Loucy (cell line): ENCODE data around the gene FAF1.
"Not testable (repeated sequence)": the region's sequence is repeated elsewhere in the genome, so short reads cannot be mapped to it uniquely, and the experiment has no call there.

Source experiments
- H2AFZ ChIP-seq: fragments of 200-600 bp; sonication (generic); 2 replicates; pipeline ENCODE4 v1.6.0; 2016; ENCODE audit warnings: antibody characterized with exemption, mild to moderate bottlenecking, low read length, moderate library complexity
- H3F3A ChIP-seq: fragments of 200-600 bp; 2 replicates; pipeline ENCODE4 v1.6.0; 2016; ENCODE audit warnings: antibody characterized with exemption, low read depth, mild to moderate bottlenecking
- H3K27me3 ChIP-seq: fragments of 200-600 bp; sonication (generic); 2 replicates; pipeline ENCODE4 v1.6.1; 2014; ENCODE audit warnings: low read length, mild to moderate bottlenecking; ENCODE audit not compliant: insufficient read depth, poor library complexity, severe bottlenecking
- H3K36me3 ChIP-seq: fragments of 200-600 bp; sonication (generic); 2 replicates; pipeline ENCODE4 v1.6.1; 2016; ENCODE audit warnings: low read length; ENCODE audit not compliant: insufficient read depth
- H3K4me1 ChIP-seq: fragments of 200-600 bp; sonication (generic); 2 replicates; pipeline ENCODE4 v1.5.1; 2014; ENCODE audit warnings: low read length, mild to moderate bottlenecking; ENCODE audit not compliant: insufficient read depth, poor library complexity, severe bottlenecking
- H3K4me2 ChIP-seq: fragments of 200-600 bp; sonication (generic); 2 replicates; pipeline ENCODE4 v1.6.0; 2014; ENCODE audit warnings: antibody characterized with exemption, low read length, low read depth, mild to moderate bottlenecking; ENCODE audit not compliant: poor library complexity, severe bottlenecking
- H3K4me3 ChIP-seq: fragments of 200-600 bp; sonication (generic); 2 replicates; pipeline ENCODE4 v1.5.1; 2014; ENCODE audit warnings: low read length, mild to moderate bottlenecking, mixed read lengths; ENCODE audit not compliant: poor library complexity, severe bottlenecking
- H3K79me2 ChIP-seq: fragments of 200-600 bp; sonication (generic); 2 replicates; pipeline ENCODE4 v1.6.1; 2014; ENCODE audit warnings: low read length; ENCODE audit not compliant: insufficient read depth
- H3K9ac ChIP-seq: fragments of 200-600 bp; sonication (generic); 2 replicates; pipeline ENCODE4 v1.6.0; 2014; ENCODE audit warnings: mild to moderate bottlenecking, low read depth, low read length, moderate library complexity; ENCODE audit not compliant: poor library complexity, severe bottlenecking
- H3K9me2 ChIP-seq: fragments of 200-600 bp; sonication (generic); replicated peaks from 2 replicates; pipeline ENCODE4 v1.6.1; 2016; ENCODE audit warnings: low read depth, low read length, mixed read lengths
- H3K9me3 ChIP-seq: fragments of 200-600 bp; sonication (generic); 2 replicates; pipeline ENCODE4 v1.6.1; 2014; ENCODE audit warnings: mild to moderate bottlenecking, antibody characterized with exemption, low read length, low read depth; ENCODE audit not compliant: insufficient read depth
- H4K20me1 ChIP-seq: fragments of 200-600 bp; sonication (generic); 2 replicates; pipeline ENCODE4 v1.6.0; 2014; ENCODE audit warnings: antibody characterized with exemption, low read length, mild to moderate bottlenecking; ENCODE audit not compliant: insufficient read depth, poor library complexity, severe bottlenecking
- CTCF ChIP-seq: fragments of 200-600 bp; sonication (generic); conservative IDR thresholded peaks from 2 replicates; pipeline ENCODE4 v1.5.1; 2014; ENCODE audit warnings: mild to moderate bottlenecking, antibody characterized with exemption, low read length
- EZH2phosphoT487 ChIP-seq: fragments of 200-600 bp; IDR thresholded peaks from 2 replicates; pipeline ENCODE4 v1.6.1; 2018; ENCODE audit warnings: antibody characterized with exemption, mild to moderate bottlenecking, moderate library complexity, borderline replicate concordance

FAF1 gene

GRCh38 chr1:50720457-50721053 is 239.5 kb downstream of the FAF1 start:
- peaks cover 14% of the 10 kb centered on the region; the same call in 1 of the 2 replicates for H3K36me3 ChIP-seq
- no peaks in the 10 kb centered on the region for H4K20me1 ChIP-seq
- no peak overlapping the region for H2AFZ ChIP-seq
- H3K9me3 ChIP-seq: no peaks in the 10 kb centered on the region; the same call in 1 of the 2 replicates
- H3K9me2 ChIP-seq: no peaks in the 10 kb centered on the region
- H3K4me3 ChIP-seq: no peak overlapping the region
- peaks cover 11% of the 10 kb centered on the region for H3K4me1 ChIP-seq
- TF ChIP-seq EZH2phosphoT487 (no peak), CTCF (no peak)
- no peaks in the 10 kb centered on the region for H3K79me2 ChIP-seq
- H3K9ac ChIP-seq: no peak overlapping the region
- H3K27me3 ChIP-seq: no peaks in the 10 kb centered on the region
- no peak overlapping the region for H3K4me2 ChIP-seq
- no peaks in the 10 kb centered on the region for H3F3A ChIP-seq

- no peaks in the 10 kb centered on the region for H3F3A ChIP-seq
- peaks cover 1% of the 10 kb centered on the region for H3K4me1 ChIP-seq
- no peak overlapping the region for H3K9ac ChIP-seq
- H2AFZ ChIP-seq: no peak overlapping the region
- H3K27me3 ChIP-seq: no peaks in the 10 kb centered on the region
- H3K4me2 ChIP-seq: no peak overlapping the region
- H3K9me3 ChIP-seq: no peaks in the 10 kb centered on the region; the same call in 1 of the 2 replicates
- peaks cover 14% of the 10 kb centered on the region; the same call in 1 of the 2 replicates for H3K36me3 ChIP-seq
- TF ChIP-seq EZH2phosphoT487 (no peak), CTCF (no peak)
- H4K20me1 ChIP-seq: no peaks in the 10 kb centered on the region
- H3K4me3 ChIP-seq: no peak overlapping the region
- no peaks in the 10 kb centered on the region for H3K79me2 ChIP-seq
- H3K9me2 ChIP-seq: no peaks in the 10 kb centered on the region
Measured at GRCh38 chr1:50719126-50719525, 240.9 kb downstream of the FAF1 start.

DNA sequence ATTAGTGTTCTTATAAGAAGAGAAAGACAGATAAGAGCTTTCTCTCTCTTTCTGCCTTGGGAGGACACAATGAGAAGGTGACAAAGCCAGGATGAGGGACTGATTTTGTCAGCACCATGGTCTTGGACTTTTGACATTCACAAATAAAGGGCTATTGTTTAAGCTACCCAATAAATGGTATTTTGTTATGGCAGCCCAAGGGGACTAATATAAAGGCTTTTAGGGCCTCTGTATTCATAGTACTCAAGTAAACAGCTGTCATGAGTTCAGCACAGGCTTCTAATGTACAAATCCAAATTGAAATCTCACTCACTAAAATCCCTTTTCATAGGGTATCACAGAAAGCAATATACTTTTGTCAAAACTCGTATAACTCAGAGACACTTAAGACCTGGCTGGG is 242.7 kb downstream of the FAF1 start:
- Histone ChIP-seq H2AFZ (no peak overlapping the region), H3K4me3 (no peak overlapping the region), H3K9me2 (no peaks in the 10 kb centered on the region), H3K4me2 (no peak overlapping the region), H3F3A (no peaks in the 10 kb centered on the region), H3K27me3 (no peaks in the 10 kb centered on the region), H3K9ac (no peak overlapping the region), H3K79me2 (no peaks in the 10 kb centered on the region), H3K36me3 (peaks cover 14% of the 10 kb centered on the region; the same call in 1 of the 2 replicates), H4K20me1 (no peaks in the 10 kb centered on the region), H3K4me1 (no peaks in the 10 kb centered on the region), H3K9me3 (no peaks in the 10 kb centered on the region; the same call in 1 of the 2 replicates)
- TF ChIP-seq CTCF: no peak
- no peak for TF ChIP-seq EZH2phosphoT487

- H3K9me3 ChIP-seq, H3K9ac ChIP-seq, H3K4me3 ChIP-seq, H3K79me2 ChIP-seq, H3K4me2 ChIP-seq, H4K20me1 ChIP-seq, H3K9me2 ChIP-seq, H3K4me1 ChIP-seq, H3K27me3 ChIP-seq, H3F3A ChIP-seq, H2AFZ ChIP-seq: not testable (repeated sequence)
- H3K36me3 ChIP-seq: peaks cover 11% of the 10 kb centered on the region; the same call in 1 of the 2 replicates
Measured at GRCh38 chr1:50716455-50716854, 243.6 kb downstream of the FAF1 start.
